Naive B cell (primary cell): Measurements from ENCODE around the gene C16orf96. TPM values are rescaled to one million over a fixed set of nuclear protein-coding genes. Genes with fewer than 3 reads are reported as not detected.

Source experiments
- ATAC-seq, 2 donors: fragments of 150-1000 bp; cut with Tn5 transposase; 2 replicates each; pipeline ENCODE4 v1.10.0; 2021; ENCODE audit warnings: low read depth in 2 of 2, mild to moderate bottlenecking in 2 of 2, moderate library complexity in 2 of 2
- DNase-seq: peaks from one replicate; pipeline ENCODE4 v3.0.0; 2022
- H3K27ac Mint-ChIP-seq, 6 donors: one replicate each; pipeline ENCODE4 v1.8.0; 2020 to 2022; ENCODE audit warnings: mild to moderate bottlenecking in 6 of 6, mixed read lengths in 6 of 6, moderate library complexity in 5 of 6, inconsistent platforms in 2 of 6
- H3K27me3 Mint-ChIP-seq, 3 donors: one replicate each; pipeline ENCODE4 v1.8.0; 2021 to 2022; ENCODE audit warnings: mixed read lengths in 3 of 3, mild to moderate bottlenecking in 1 of 3
- H3K36me3 Mint-ChIP-seq, 2 donors: one replicate each; pipeline ENCODE4 v1.8.0; 2020 to 2022; ENCODE audit warnings: mixed read lengths in 2 of 2, inconsistent platforms in 1 of 2, mild to moderate bottlenecking in 1 of 2
- H3K4me1 Mint-ChIP-seq, 3 donors: one replicate each; pipeline ENCODE4 v1.8.0; 2020 to 2022; ENCODE audit warnings: mixed read lengths in 3 of 3, inconsistent platforms in 1 of 3, mild to moderate bottlenecking in 1 of 3, moderate library complexity in 1 of 3
- H3K4me3 Mint-ChIP-seq, 8 donors: one replicate each; pipeline ENCODE4 v1.8.0; 2020 to 2022; ENCODE audit warnings: mild to moderate bottlenecking in 8 of 8, mixed read lengths in 8 of 8, moderate library complexity in 8 of 8, inconsistent platforms in 2 of 8
- H3K9me3 Mint-ChIP-seq, 7 donors: one replicate each; pipeline ENCODE4 v1.8.0; 2020 to 2022; ENCODE audit warnings: mixed read lengths in 7 of 7, mild to moderate bottlenecking in 5 of 7, inconsistent platforms in 2 of 7, moderate library complexity in 1 of 7
- polyA plus RNA-seq, 6 donors: library from polyadenylated mRNA; unstranded; fragments of 300-500 nt; fragmentation: Illumina TruSeq; gene quantifications; one replicate each; pipeline ENCODE4 v1.2.3, GENCODE V29; 2021; ENCODE audit warnings: low read depth in 6 of 6

The C16orf96 gene
- polyA plus RNA-seq, 6 donors from 2014 or later = 0.09 to 0.11 TPM; not detected in 4

GRCh38 chr16:4533490-4533889 is 22.6 kb upstream of the C16orf96 start:
- Mint-ChIP-seq H3K36me3 (no peaks in the 10 kb centered on the region), H3K27ac (peak overlapping the region in 1 of 6 donors; percentile 35), H3K4me3 (peak overlapping the region in 1 of 8 donors; percentile 42), H3K27me3 (no peaks in the 10 kb centered on the region), H3K4me1 (peaks cover 25 to 40% (median 30%) of the 10 kb centered on the region in 3 donors), H3K9me3 (no peaks in the 10 kb centered on the region)
- ATAC-seq (no peak), DNase-seq (no peak)

- peak overlapping the region in 4 of 6 donors; percentile 15 to 80 (median 62) for H3K27ac Mint-ChIP-seq
- DNase-seq (no peak), ATAC-seq (no peak)
- H3K4me3 Mint-ChIP-seq = no peak overlapping the region
- no peaks in the 10 kb centered on the region for H3K36me3 Mint-ChIP-seq
- H3K27me3 Mint-ChIP-seq = no peaks in the 10 kb centered on the region
- peaks cover 20 to 35% (median 28%) of the 10 kb centered on the region in 3 donors for H3K4me1 Mint-ChIP-seq
- H3K9me3 Mint-ChIP-seq = peaks cover 0 to 6% (median 0%) of the 10 kb centered on the region in 7 donors
Measured at GRCh38 chr16:4534151-4534790, 21.9 kb upstream of the C16orf96 start.

GRCh38 chr16:4535627-4536108 is 20.5 kb upstream of the C16orf96 start:
- DNase-seq = no peak
- peaks cover 14 to 29% (median 16%) of the 10 kb centered on the region in 3 donors for H3K4me1 Mint-ChIP-seq
- no peaks in the 10 kb centered on the region for H3K27me3 Mint-ChIP-seq
- ATAC-seq = no peak
- peak overlapping the region in 2 of 6 donors; percentile 57 to 77 for H3K27ac Mint-ChIP-seq
- peak overlapping the region in 1 of 8 donors; percentile 67 for H3K4me3 Mint-ChIP-seq
- no peaks in the 10 kb centered on the region for H3K36me3 Mint-ChIP-seq
- peaks cover 0 to 13% (median 4%) of the 10 kb centered on the region in 7 donors for H3K9me3 Mint-ChIP-seq

GRCh38 chr16:4536391-4537106 is 19.6 kb upstream of the C16orf96 start:
- Mint-ChIP-seq H3K9me3 (peaks cover 0 to 13% (median 4%) of the 10 kb centered on the region in 7 donors), H3K27ac (peak overlapping the region in 5 of 6 donors; percentile 1 to 92 (median 73)), H3K4me1 (peaks cover 14 to 29% (median 16%) of the 10 kb centered on the region in 3 donors), H3K27me3 (no peaks in the 10 kb centered on the region), H3K36me3 (no peaks in the 10 kb centered on the region), H3K4me3 (peak overlapping the region; percentile 67 to 93 (median 84))
- ATAC-seq (no peak), DNase-seq (no peak)

- Mint-ChIP-seq H3K9me3 (peaks cover 0 to 13% (median 4%) of the 10 kb centered on the region in 7 donors), H3K4me1 (peaks cover 14 to 29% (median 16%) of the 10 kb centered on the region in 3 donors), H3K27me3 (no peaks in the 10 kb centered on the region), H3K4me3 (peak overlapping the region; percentile 77 to 93 (median 84)), H3K27ac (peak overlapping the region; percentile 1 to 92 (median 66)), H3K36me3 (no peaks in the 10 kb centered on the region)
- DNase-seq (peak; percentile 20), ATAC-seq (peak; percentile 44 to 48)
Measured at GRCh38 chr16:4537376-4538343, 18.5 kb upstream of the C16orf96 start.

- H3K27ac Mint-ChIP-seq = peak within 1 kb of the TSS; percentile 79 to 98 (median 95)
- peaks cover 0 to 13% (median 4%) of the 10 kb centered on the region in 7 donors for H3K9me3 Mint-ChIP-seq
- H3K4me1 Mint-ChIP-seq = peaks cover 13 to 27% (median 14%) of the 10 kb centered on the region in 3 donors
- no peaks in the 10 kb centered on the region for H3K36me3 Mint-ChIP-seq
- ATAC-seq (peak; percentile 89), DNase-seq (peak; percentile 95)
- no peaks in the 10 kb centered on the region for H3K27me3 Mint-ChIP-seq
- peak within 1 kb of the TSS; percentile 77 to 93 (median 85) for H3K4me3 Mint-ChIP-seq
Measured at GRCh38 chr16:4538350-4539235, 17.5 kb upstream of the C16orf96 start, which contains the start of gene CDIP1. Gene CDIP1 (minus strand): TSS chr16:4538773. CDS start chr16:4514130, 24,643 bp downstream.

GRCh38 chr16:4539716-4540284 is 16.3 kb upstream of the C16orf96 start:
- Mint-ChIP-seq H3K4me1 (peaks cover 10 to 24% (median 10%) of the 10 kb centered on the region in 3 donors), H3K27ac (peak overlapping the region in 5 of 6 donors; percentile 7 to 90 (median 67)), H3K4me3 (peak overlapping the region in 3 of 8 donors; percentile 53 to 71 (median 54))

GRCh38 chr16:4544473-4544872 is 11.7 kb upstream of the C16orf96 start:
- no peaks in the 10 kb centered on the region for H3K36me3 Mint-ChIP-seq
- H3K4me3 Mint-ChIP-seq = peak overlapping the region in 1 of 8 donors; percentile 10

More at GRCh38 chr16:4539716-4540284, 16.3 kb upstream of the C16orf96 start:
- Mint-ChIP-seq H3K36me3 (no peaks in the 10 kb centered on the region), H3K27me3 (no peaks in the 10 kb centered on the region), H3K9me3 (peaks cover 0 to 13% (median 4%) of the 10 kb centered on the region in 7 donors)
- no peak for ATAC-seq
- no peak for DNase-seq

GRCh38 chr16:4548124-4548523 is 8.0 kb upstream of the C16orf96 start:
- Mint-ChIP-seq H3K27me3 (no peaks in the 10 kb centered on the region), H3K27ac (peak overlapping the region in 1 of 6 donors; percentile 74), H3K4me1 (peaks cover 9 to 12% (median 10%) of the 10 kb centered on the region in 3 donors), H3K4me3 (no peak overlapping the region), H3K9me3 (no peaks in the 10 kb centered on the region), H3K36me3 (no peaks in the 10 kb centered on the region)
- DNase-seq (no peak), ATAC-seq (no peak)

More at GRCh38 chr16:4544473-4544872, 11.7 kb upstream of the C16orf96 start:
- DNase-seq (no peak), ATAC-seq (no peak)
- peaks cover 0 to 8% (median 4%) of the 10 kb centered on the region in 7 donors for H3K9me3 Mint-ChIP-seq
- peaks cover 7% of the 10 kb centered on the region in 3 donors for H3K4me1 Mint-ChIP-seq
- H3K27me3 Mint-ChIP-seq = no peaks in the 10 kb centered on the region
- H3K27ac Mint-ChIP-seq = no peak overlapping the region

- H3K27me3 Mint-ChIP-seq = no peaks in the 10 kb centered on the region
- no peaks in the 10 kb centered on the region for H3K36me3 Mint-ChIP-seq
- no peaks in the 10 kb centered on the region for H3K9me3 Mint-ChIP-seq
- peak overlapping the region in 1 of 6 donors; percentile 81 for H3K27ac Mint-ChIP-seq
- H3K4me1 Mint-ChIP-seq = peaks cover 5 to 9% (median 8%) of the 10 kb centered on the region in 3 donors
- no peak for ATAC-seq
- H3K4me3 Mint-ChIP-seq = no peak overlapping the region
- no peak for DNase-seq
Measured at GRCh38 chr16:4550591-4550990, 5.5 kb upstream of the C16orf96 start.

GRCh38 chr16:4552541-4552940 is 3.6 kb upstream of the C16orf96 start:
- H3K4me1 Mint-ChIP-seq = peaks cover 5 to 9% (median 6%) of the 10 kb centered on the region in 3 donors
- ATAC-seq = no peak
- no peak for DNase-seq
- H3K9me3 Mint-ChIP-seq = no peaks in the 10 kb centered on the region
- no peak overlapping the region for H3K27ac Mint-ChIP-seq
- H3K27me3 Mint-ChIP-seq = peaks cover 0 to 7% (median 0%) of the 10 kb centered on the region in 3 donors
- no peaks in the 10 kb centered on the region for H3K36me3 Mint-ChIP-seq
- H3K4me3 Mint-ChIP-seq = no peak overlapping the region
